WTC11 (cell line): Measurements from ENCODE around the gene AFF3.

Source experiments
- CREB1 ChIP-seq: sonication (generic); formaldehyde crosslinking; IDR thresholded peaks from 2 replicates; pipeline ENCODE4 v1.8.0; 2023; ENCODE audit warnings: mild to moderate bottlenecking, missing genetic modification reagents
- CTCF ChIP-seq: fragments of 200-600 bp; IDR thresholded peaks from 2 replicates; pipeline ENCODE4 v1.8.0; 2022; ENCODE audit warnings: antibody characterized with exemption
- JUN ChIP-seq: sonication (generic); formaldehyde crosslinking; IDR thresholded peaks from 2 replicates; pipeline ENCODE4 v1.8.0; 2023; ENCODE audit warnings: mild to moderate bottlenecking, missing genetic modification reagents
- NR2C2 ChIP-seq: sonication (generic); formaldehyde crosslinking; IDR thresholded peaks from 2 replicates; pipeline ENCODE4 v1.8.0; 2022; ENCODE audit warnings: mild to moderate bottlenecking, missing genetic modification reagents
- ZNF317 ChIP-seq: sonication (generic); formaldehyde crosslinking; IDR thresholded peaks from 2 replicates; pipeline ENCODE4 v1.8.1; 2023; ENCODE audit warnings: low read depth, mild to moderate bottlenecking, moderate library complexity, missing genetic modification reagents, borderline replicate concordance

DNA sequence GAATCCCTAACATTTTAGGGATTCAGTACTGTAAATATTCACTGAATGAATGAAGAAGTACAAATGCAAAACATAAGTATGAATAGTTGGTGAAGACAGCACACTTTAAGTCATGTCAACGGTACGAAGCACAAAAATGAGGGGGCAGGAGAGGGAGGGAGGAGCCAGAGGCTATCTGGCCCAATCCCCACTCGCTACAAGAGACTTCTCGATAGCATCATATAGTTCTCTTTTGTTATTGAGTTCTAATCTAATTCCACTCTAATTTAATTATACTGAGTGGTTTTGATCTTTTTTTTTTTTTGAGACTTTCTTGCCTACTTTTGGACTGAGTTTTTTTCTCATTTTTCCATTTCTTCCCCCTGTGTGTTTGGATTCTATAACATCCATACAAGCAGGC, 500.4 kb downstream of the AFF3 start:
- no peak for TF ChIP-seq NR2C2 (CRISPR knock-in tag)
- TF ChIP-seq CREB1, result no peak
- no peak for TF ChIP-seq ZNF317 (CRISPR knock-in tag)
- TF ChIP-seq CTCF, result no peak
- TF ChIP-seq JUN (CRISPR knock-in tag), result no peak
